ENCODE measurements around the gene FUCA1. TPM values are rescaled to one million over a fixed set of nuclear protein-coding genes. Genes with fewer than 3 reads are reported as not detected.

The FUCA1 gene
- total RNA-seq, 1 donor = 7.8 TPM

- TF ChIP-seq CTCF (IDR thresholded peaks at IDR 0.05; ENCODE audit: insufficient read depth, low read depth, low read length) = no peak
- DNase-seq (ENCODE audit: low read depth) = peak; percentile 89
- peak within 1 kb of the TSS; percentile 95 for H3K4me3 ChIP-seq (ENCODE audit: low read depth, low read length)
Measured at GRCh38 chr1:23825076-23825761, 42.9 kb downstream of the FUCA1 start, which contains the start of gene HMGCL. HMGCL (minus strand) TSS chr1:23825429; CDS start chr1:23825415, 14 bp downstream.

GRCh38 chr1:23824711-23825075 is 43.4 kb downstream of the FUCA1 start:
- no peak for TF ChIP-seq CTCF (IDR thresholded peaks at IDR 0.05; ENCODE audit: insufficient read depth, low read depth, low read length)
- DNase-seq (ENCODE audit: low read depth) = peak; percentile 20
- H3K4me3 ChIP-seq (ENCODE audit: low read depth, low read length) = peak overlapping the region; percentile 95

DNA sequence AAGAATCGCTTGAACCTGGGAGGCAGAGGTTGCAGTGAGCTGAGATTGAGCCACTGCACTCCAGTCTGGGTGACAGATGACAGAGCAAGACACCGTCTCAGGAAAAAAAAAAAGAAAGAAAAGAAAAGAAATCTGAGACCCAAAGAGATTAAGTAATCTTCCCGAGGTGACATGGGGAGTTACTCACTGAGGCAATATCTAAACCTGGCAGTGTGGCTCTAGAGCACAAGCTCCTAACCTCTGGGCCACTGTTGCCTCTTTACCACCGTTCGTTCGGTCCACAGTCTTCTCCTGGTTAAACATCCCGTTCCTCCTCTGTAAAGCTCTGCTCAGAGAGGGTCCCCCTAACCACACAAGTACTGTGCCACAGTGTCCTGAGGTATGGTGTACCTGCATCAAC is 44.3 kb downstream of the FUCA1 start:
- no peak for TF ChIP-seq CTCF (IDR thresholded peaks at IDR 0.05; ENCODE audit: insufficient read depth, low read depth, low read length)

GRCh38 chr1:23817633-23818032 is 50.5 kb downstream of the FUCA1 start:
- DNase-seq (ENCODE audit: low read depth) = no peak
- H3K4me3 ChIP-seq (ENCODE audit: low read depth, low read length) = no peak overlapping the region
- TF ChIP-seq CTCF (IDR thresholded peaks at IDR 0.05; ENCODE audit: insufficient read depth, low read depth, low read length) = no peak

More for the DNA sequence above, 44.3 kb downstream of the FUCA1 start:
- DNase-seq (ENCODE audit: low read depth) = no peak
- H3K4me3 ChIP-seq (ENCODE audit: low read depth, low read length) = no peak overlapping the region

DNA sequence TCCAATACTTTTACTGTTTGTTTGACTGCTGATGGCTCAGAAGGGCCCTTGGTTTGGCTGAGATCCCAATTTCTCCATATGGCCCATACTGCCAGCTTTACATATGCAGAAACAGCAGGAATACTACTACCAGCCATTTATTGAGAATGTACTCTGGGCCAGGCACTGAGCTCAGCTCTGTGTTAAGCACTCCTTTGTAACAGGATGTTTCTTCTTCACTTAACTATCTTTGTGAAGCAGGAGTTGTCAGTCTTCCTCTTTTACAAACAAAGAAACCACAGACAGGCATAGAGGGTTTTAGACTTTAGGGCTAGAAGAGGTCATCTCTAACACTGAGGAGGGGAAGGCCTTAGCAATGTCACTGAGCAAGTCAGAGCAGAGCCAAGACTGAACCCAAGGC is 51.2 kb downstream of the FUCA1 start:
- no peak for TF ChIP-seq CTCF (IDR thresholded peaks at IDR 0.05; ENCODE audit: insufficient read depth, low read depth, low read length)
- DNase-seq (ENCODE audit: low read depth) = no peak
- no peak overlapping the region for H3K4me3 ChIP-seq (ENCODE audit: low read depth, low read length)

DNA sequence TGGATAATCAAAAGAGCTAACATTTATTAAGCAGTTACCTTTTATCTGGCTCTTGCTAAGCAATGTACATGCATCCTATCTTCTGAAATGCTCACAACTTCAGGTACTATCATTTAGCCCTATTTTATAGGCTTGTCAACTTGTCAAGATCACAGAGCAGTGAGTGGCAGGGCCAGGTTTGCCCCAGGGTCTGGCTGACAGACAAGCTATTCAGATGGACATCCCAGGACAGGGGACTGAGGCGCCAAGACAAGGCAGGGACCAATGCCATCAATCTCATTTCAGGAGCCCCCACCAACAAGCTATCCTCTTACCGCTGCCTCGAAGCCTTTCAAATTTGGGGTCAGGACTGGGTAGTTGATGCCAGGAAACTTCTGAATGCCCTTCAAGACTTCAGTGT is 51.7 kb downstream of the FUCA1 start:
- no peak overlapping the region for H3K4me3 ChIP-seq (ENCODE audit: low read depth, low read length)
- DNase-seq (ENCODE audit: low read depth) = no peak
- TF ChIP-seq CTCF (IDR thresholded peaks at IDR 0.05; ENCODE audit: insufficient read depth, low read depth, low read length) = no peak

DNA sequence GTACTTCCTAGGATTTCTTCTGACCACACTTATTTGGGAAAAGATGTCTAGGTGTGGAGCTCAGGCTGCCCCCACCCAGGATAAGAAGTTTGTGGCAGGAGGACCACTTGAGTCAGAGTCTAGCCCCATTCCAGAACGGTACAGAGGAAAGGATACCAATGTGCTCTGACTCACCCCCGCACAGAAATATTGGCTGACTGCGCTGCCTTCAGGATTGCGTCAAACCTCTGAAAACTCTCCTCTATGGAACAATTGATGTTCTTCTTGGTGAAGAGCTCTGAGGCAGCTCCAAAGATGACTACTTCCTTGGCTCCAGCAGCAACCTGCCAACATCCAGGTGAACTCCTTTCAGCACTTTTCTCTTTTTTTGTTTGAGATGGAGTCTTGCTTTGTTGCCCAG is 54.1 kb downstream of the FUCA1 start:
- no peak overlapping the region for H3K4me3 ChIP-seq (ENCODE audit: low read depth, low read length)
- DNase-seq (ENCODE audit: low read depth) = no peak
- TF ChIP-seq CTCF (IDR thresholded peaks at IDR 0.05; ENCODE audit: insufficient read depth, low read depth, low read length) = no peak
